HepG2 (cell line): ENCODE results near the gene CMTM1. TPM values are rescaled to one million over a fixed set of nuclear protein-coding genes. Genes with fewer than 3 reads are reported as not detected.

Source experiments
- BRD4 ChIP-seq: sonication (generic); formaldehyde crosslinking; IDR thresholded peaks from 2 replicates; pipeline ENCODE4 v1.4.0; 2020; ENCODE audit warnings: missing genetic modification reagents
- GTF2F1 ChIP-seq: fragments of 150-350 bp; IDR thresholded peaks from 2 replicates; pipeline ENCODE4 v1.6.1; 2014; ENCODE audit warnings: low read length
- HNRNPL ChIP-seq: fragments of 200-400 bp; formaldehyde crosslinking; IDR thresholded peaks from 2 replicates; pipeline ENCODE4 v1.6.1; 2017; ENCODE audit warnings: mild to moderate bottlenecking, low read depth, low read length
- PHF8 ChIP-seq: sonication (generic); formaldehyde crosslinking; IDR thresholded peaks from 2 replicates; pipeline ENCODE4 v1.5.0; 2020; ENCODE audit warnings: missing genetic modification reagents
- TFDP2 ChIP-seq: sonication (generic); formaldehyde crosslinking; IDR thresholded peaks from 2 replicates; pipeline ENCODE4 v1.4.0; 2020; ENCODE audit warnings: missing genetic modification reagents
- XRCC5 ChIP-seq: fragments of 200-400 bp; formaldehyde crosslinking; optimal IDR thresholded peaks from 2 replicates; pipeline ENCODE3; 2017; ENCODE audit warnings: mild to moderate bottlenecking, low read length
- ZFY ChIP-seq: sonication (generic); formaldehyde crosslinking; IDR thresholded peaks from 2 replicates; pipeline ENCODE4 v1.4.0; 2020; ENCODE audit warnings: missing genetic modification reagents
- ZNF207 ChIP-seq: fragments of 450-650 bp; IDR thresholded peaks from 2 replicates; pipeline ENCODE4 v1.6.1; 2016; ENCODE audit warnings: antibody characterized with exemption, borderline replicate concordance
- ZNF232 ChIP-seq: sonication (generic); formaldehyde crosslinking; IDR thresholded peaks from 2 replicates; pipeline ENCODE4 v1.4.0; 2020; ENCODE audit warnings: missing genetic modification reagents, borderline replicate concordance
- ZNF24 ChIP-seq: fragments of 450-650 bp; IDR thresholded peaks from 2 replicates; pipeline ENCODE4 v1.6.1; 2017; ENCODE audit warnings: antibody characterized with exemption, mild to moderate bottlenecking
- ZNF337 ChIP-seq: sonication (generic); formaldehyde crosslinking; IDR thresholded peaks from 2 replicates; pipeline ENCODE4 v1.5.1; 2020; ENCODE audit warnings: missing genetic modification reagents, low read depth, mild to moderate bottlenecking, borderline replicate concordance
- ZNF678 ChIP-seq: sonication (generic); formaldehyde crosslinking; IDR thresholded peaks from 2 replicates; pipeline ENCODE4 v1.4.0; 2020; ENCODE audit warnings: mild to moderate bottlenecking, missing genetic modification reagents
- ZNF704 ChIP-seq: sonication (generic); formaldehyde crosslinking; IDR thresholded peaks from 2 replicates; pipeline ENCODE4 v1.8.1; 2023; ENCODE audit warnings: mild to moderate bottlenecking, inconsistent platforms, moderate library complexity, missing genetic modification reagents, borderline replicate concordance
- ZNF740 ChIP-seq: sonication (generic); formaldehyde crosslinking; IDR thresholded peaks from 2 replicates; pipeline ENCODE4 v1.4.0; 2020; ENCODE audit warnings: missing genetic modification reagents
- ZSCAN30 ChIP-seq: sonication (generic); formaldehyde crosslinking; IDR thresholded peaks from 2 replicates; pipeline ENCODE4 v1.5.0; 2020; ENCODE audit warnings: mild to moderate bottlenecking, missing genetic modification reagents
- polyA plus RNA-seq, 8 experiments: library from polyadenylated mRNA; depleted of rRNA in 3 of 8; stranded (reverse) in 7 of 8; unstranded in 1 of 8; fragments of >200 nt; fragmentation: Illumina TruSeq in 4 of 8; extraction: Trizol in 4 of 8; gene quantifications; 2 replicates each; pipeline versions ENCODE4 v1.2.1 to v1.2.3, GENCODE V29; 2011 to 2016; ENCODE audit warnings: low read depth in 4 of 8, missing spikeins in 1 of 8, mixed read lengths in 1 of 8; ENCODE audit not compliant: insufficient read depth in 1 of 8
- total RNA-seq, 5 experiments: library from RNA; depleted of rRNA; stranded (reverse); fragments of >200 nt; fragmentation: Illumina TruSeq; extraction: Trizol; gene quantifications; 2 replicates each; pipeline ENCODE4 v1.2.3, GENCODE V29; 2016; ENCODE audit warnings: low read depth in 1 of 5
- TF ChIP-seq, protein P1 (sequence below): IDR thresholded peaks from 2 replicates; pipeline ENCODE4 v1.6.1; 2016; ENCODE audit warnings: low read depth, missing genetic modification reagents, missing compliant biosample characterization
- TF ChIP-seq, protein P2 (sequence below): sonication (generic); formaldehyde crosslinking; IDR thresholded peaks from 2 replicates; pipeline ENCODE4 v1.4.0; 2020; ENCODE audit warnings: missing genetic modification reagents, borderline replicate concordance

CMTM1 gene
- total and polyA plus RNA-seq, 2 of the 13 experiments (the other 11 are each of a cell fraction or from before 2014, with no cell fraction given), result 1.7 to 2.9 TPM

GRCh38 chr16:66549284-66550131 lies 16.7 kb upstream of the CMTM1 start, which contains the start of gene TK2 (continued):
- TF ChIP-seq ZNF232 (CRISPR knock-in tag) (peak; percentile 58; the same call in 1 of the 2 replicates), ZNF24 (no peak), ZNF740 (CRISPR knock-in tag) (peak; percentile 42; the same call in 1 of the 2 replicates), ZFY (peak; percentile 98), HNRNPL (peak; percentile 88), TFDP2 (peak; percentile 89), GTF2F1 (no peak), ZNF704 (CRISPR knock-in tag) (no peak), XRCC5 (peak; percentile 57), BRD4 (CRISPR knock-in tag) (no peak; the same call in 1 of the 2 replicates), ZNF337 (CRISPR knock-in tag) (no peak), PHF8 (peak; percentile 94), ZNF678 (CRISPR knock-in tag) (no peak), ZNF207 (no peak), ZSCAN30 (CRISPR knock-in tag) (peak; percentile 94; the same call in 1 of the 2 replicates)
- TF ChIP-seq, protein P1, sequence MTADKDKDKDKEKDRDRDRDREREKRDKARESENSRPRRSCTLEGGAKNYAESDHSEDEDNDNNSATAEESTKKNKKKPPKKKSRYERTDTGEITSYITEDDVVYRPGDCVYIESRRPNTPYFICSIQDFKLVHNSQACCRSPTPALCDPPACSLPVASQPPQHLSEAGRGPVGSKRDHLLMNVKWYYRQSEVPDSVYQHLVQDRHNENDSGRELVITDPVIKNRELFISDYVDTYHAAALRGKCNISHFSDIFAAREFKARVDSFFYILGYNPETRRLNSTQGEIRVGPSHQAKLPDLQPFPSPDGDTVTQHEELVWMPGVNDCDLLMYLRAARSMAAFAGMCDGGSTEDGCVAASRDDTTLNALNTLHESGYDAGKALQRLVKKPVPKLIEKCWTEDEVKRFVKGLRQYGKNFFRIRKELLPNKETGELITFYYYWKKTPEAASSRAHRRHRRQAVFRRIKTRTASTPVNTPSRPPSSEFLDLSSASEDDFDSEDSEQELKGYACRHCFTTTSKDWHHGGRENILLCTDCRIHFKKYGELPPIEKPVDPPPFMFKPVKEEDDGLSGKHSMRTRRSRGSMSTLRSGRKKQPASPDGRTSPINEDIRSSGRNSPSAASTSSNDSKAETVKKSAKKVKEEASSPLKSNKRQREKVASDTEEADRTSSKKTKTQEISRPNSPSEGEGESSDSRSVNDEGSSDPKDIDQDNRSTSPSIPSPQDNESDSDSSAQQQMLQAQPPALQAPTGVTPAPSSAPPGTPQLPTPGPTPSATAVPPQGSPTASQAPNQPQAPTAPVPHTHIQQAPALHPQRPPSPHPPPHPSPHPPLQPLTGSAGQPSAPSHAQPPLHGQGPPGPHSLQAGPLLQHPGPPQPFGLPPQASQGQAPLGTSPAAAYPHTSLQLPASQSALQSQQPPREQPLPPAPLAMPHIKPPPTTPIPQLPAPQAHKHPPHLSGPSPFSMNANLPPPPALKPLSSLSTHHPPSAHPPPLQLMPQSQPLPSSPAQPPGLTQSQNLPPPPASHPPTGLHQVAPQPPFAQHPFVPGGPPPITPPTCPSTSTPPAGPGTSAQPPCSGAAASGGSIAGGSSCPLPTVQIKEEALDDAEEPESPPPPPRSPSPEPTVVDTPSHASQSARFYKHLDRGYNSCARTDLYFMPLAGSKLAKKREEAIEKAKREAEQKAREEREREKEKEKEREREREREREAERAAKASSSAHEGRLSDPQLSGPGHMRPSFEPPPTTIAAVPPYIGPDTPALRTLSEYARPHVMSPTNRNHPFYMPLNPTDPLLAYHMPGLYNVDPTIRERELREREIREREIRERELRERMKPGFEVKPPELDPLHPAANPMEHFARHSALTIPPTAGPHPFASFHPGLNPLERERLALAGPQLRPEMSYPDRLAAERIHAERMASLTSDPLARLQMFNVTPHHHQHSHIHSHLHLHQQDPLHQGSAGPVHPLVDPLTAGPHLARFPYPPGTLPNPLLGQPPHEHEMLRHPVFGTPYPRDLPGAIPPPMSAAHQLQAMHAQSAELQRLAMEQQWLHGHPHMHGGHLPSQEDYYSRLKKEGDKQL, result no peak
- TF ChIP-seq, protein P2, sequence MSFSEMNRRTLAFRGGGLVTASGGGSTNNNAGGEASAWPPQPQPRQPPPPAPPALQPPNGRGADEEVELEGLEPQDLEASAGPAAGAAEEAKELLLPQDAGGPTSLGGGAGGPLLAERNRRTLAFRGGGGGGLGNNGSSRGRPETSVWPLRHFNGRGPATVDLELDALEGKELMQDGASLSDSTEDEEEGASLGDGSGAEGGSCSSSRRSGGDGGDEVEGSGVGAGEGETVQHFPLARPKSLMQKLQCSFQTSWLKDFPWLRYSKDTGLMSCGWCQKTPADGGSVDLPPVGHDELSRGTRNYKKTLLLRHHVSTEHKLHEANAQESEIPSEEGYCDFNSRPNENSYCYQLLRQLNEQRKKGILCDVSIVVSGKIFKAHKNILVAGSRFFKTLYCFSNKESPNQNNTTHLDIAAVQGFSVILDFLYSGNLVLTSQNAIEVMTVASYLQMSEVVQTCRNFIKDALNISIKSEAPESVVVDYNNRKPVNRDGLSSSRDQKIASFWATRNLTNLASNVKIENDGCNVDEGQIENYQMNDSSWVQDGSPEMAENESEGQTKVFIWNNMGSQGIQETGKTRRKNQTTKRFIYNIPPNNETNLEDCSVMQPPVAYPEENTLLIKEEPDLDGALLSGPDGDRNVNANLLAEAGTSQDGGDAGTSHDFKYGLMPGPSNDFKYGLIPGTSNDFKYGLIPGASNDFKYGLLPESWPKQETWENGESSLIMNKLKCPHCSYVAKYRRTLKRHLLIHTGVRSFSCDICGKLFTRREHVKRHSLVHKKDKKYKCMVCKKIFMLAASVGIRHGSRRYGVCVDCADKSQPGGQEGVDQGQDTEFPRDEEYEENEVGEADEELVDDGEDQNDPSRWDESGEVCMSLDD, result no peak; the same call in 1 of the 2 replicates
